HEK293 (cell line): ENCODE data around the gene PFDN5.

ENCODE experiments used
- CTCF ChIA-PET: fragments of 350-600 bp; formaldehyde crosslinking; extraction: SDS; loops from one replicate; lab custom pipeline; 2021; ENCODE audit warnings: antibody characterized with exemption; lab: Yijun Ruan, JAX
- POLR2A ChIA-PET: fragments of 300-600 bp; formaldehyde crosslinking; extraction: SDS; loops from one replicate; lab custom pipeline; 2020; ENCODE audit warnings: antibody characterized with exemption, inconsistent platforms; lab: Yijun Ruan, JAX
- H3K27ac ChIP-seq: fragments of 200-500 bp; sonication (Bioruptor generic); 2 replicates; pipeline ENCODE4 v1.5.1; 2014; ENCODE audit warnings: low read depth, low read length, control low read depth, inconsistent platforms; ENCODE audit errors: extremely low read depth
- H3K36me3 ChIP-seq, 2 experiments: fragments of 200-500 bp in 1 of 2; sonication (Bioruptor generic) in 1 of 2; 1 replicate in 1 of 2; 2 replicates in 1 of 2; pipeline ENCODE4 v1.5.1; 2014 to 2017; ENCODE audit warnings: inconsistent platforms in 2 of 2, low read length in 2 of 2; ENCODE audit not compliant: control insufficient read depth in 2 of 2, insufficient read depth in 1 of 2
- H3K4me1 ChIP-seq: fragments of 200-500 bp; sonication (Bioruptor generic); 2 replicates; pipeline ENCODE4 v1.5.1; 2014; ENCODE audit warnings: mild to moderate bottlenecking, low read length, inconsistent platforms; ENCODE audit not compliant: control insufficient read depth, insufficient read depth
- H3K4me3 ChIP-seq: 2 replicates; pipeline ENCODE4 v1.5.1; 2011; ENCODE audit warnings: low read depth, mild to moderate bottlenecking, control low read depth, low read length, moderate library complexity
- H3K9me3 ChIP-seq: fragments of 200-500 bp; sonication (Bioruptor generic); 2 replicates; pipeline ENCODE4 v1.5.1; 2014; ENCODE audit warnings: low read depth, low read length, inconsistent platforms; ENCODE audit not compliant: control insufficient read depth, insufficient read depth
- EGR2 ChIP-seq: fragments of 450-650 bp; formaldehyde crosslinking; IDR thresholded peaks from 2 replicates; pipeline ENCODE4 v1.5.1; 2016; ENCODE audit warnings: low read depth, missing biosample characterization, missing genetic modification characterization
- KLF8 ChIP-seq: fragments of 450-650 bp; formaldehyde crosslinking; IDR thresholded peaks from 2 replicates; pipeline ENCODE4 v1.5.1; 2016; ENCODE audit warnings: missing biosample characterization, missing genetic modification characterization
- SP2 ChIP-seq: fragments of 450-650 bp; formaldehyde crosslinking; IDR thresholded peaks from 2 replicates; pipeline ENCODE4 v1.5.1; 2016; ENCODE audit warnings: missing biosample characterization, missing genetic modification characterization
- ZFHX2 ChIP-seq: fragments of 450-650 bp; formaldehyde crosslinking; conservative IDR thresholded peaks from 2 replicates; pipeline ENCODE4 v1.5.1; 2016; ENCODE audit warnings: missing biosample characterization, missing genetic modification characterization
- ZNF138 ChIP-seq: fragments of 450-650 bp; formaldehyde crosslinking; IDR thresholded peaks from 2 replicates; pipeline ENCODE4 v1.5.1; 2016; ENCODE audit warnings: missing biosample characterization, missing genetic modification characterization, borderline replicate concordance
- ZNF600 ChIP-seq: fragments of 450-650 bp; formaldehyde crosslinking; IDR thresholded peaks from 2 replicates; pipeline ENCODE4 v1.5.1; 2016; ENCODE audit warnings: missing biosample characterization, missing genetic modification characterization
- ZNF830 ChIP-seq: fragments of 450-650 bp; IDR thresholded peaks from 2 replicates; pipeline ENCODE4 v1.5.0; 2018; ENCODE audit warnings: missing biosample characterization, missing genetic modification characterization, low read depth, mild to moderate bottlenecking, moderate library complexity
- ZNF837 ChIP-seq: fragments of 450-650 bp; formaldehyde crosslinking; IDR thresholded peaks from 2 replicates; pipeline ENCODE4 v1.5.1; 2016; ENCODE audit warnings: missing biosample characterization, missing genetic modification characterization
- ZSCAN30 ChIP-seq: fragments of 450-650 bp; IDR thresholded peaks from 2 replicates; pipeline ENCODE4 v1.5.1; 2018; ENCODE audit warnings: missing biosample characterization, mild to moderate bottlenecking, missing genetic modification characterization, moderate library complexity
- TF ChIP-seq, protein P1 (sequence below): fragments of 450-650 bp; formaldehyde crosslinking; IDR thresholded peaks from 2 replicates; pipeline ENCODE4 v1.5.1; 2017; ENCODE audit warnings: missing biosample characterization, missing genetic modification characterization
- TF ChIP-seq, protein P2 (sequence below): fragments of 450-650 bp; formaldehyde crosslinking; IDR thresholded peaks from 2 replicates; pipeline ENCODE4 v1.5.1; 2016; ENCODE audit warnings: missing biosample characterization, missing genetic modification characterization, borderline replicate concordance
- TF ChIP-seq, protein P3 (sequence below): fragments of 450-650 bp; formaldehyde crosslinking; IDR thresholded peaks from 2 replicates; pipeline ENCODE4 v1.5.1; 2017; ENCODE audit warnings: missing biosample characterization, missing genetic modification characterization

Gene PFDN5

DNA sequence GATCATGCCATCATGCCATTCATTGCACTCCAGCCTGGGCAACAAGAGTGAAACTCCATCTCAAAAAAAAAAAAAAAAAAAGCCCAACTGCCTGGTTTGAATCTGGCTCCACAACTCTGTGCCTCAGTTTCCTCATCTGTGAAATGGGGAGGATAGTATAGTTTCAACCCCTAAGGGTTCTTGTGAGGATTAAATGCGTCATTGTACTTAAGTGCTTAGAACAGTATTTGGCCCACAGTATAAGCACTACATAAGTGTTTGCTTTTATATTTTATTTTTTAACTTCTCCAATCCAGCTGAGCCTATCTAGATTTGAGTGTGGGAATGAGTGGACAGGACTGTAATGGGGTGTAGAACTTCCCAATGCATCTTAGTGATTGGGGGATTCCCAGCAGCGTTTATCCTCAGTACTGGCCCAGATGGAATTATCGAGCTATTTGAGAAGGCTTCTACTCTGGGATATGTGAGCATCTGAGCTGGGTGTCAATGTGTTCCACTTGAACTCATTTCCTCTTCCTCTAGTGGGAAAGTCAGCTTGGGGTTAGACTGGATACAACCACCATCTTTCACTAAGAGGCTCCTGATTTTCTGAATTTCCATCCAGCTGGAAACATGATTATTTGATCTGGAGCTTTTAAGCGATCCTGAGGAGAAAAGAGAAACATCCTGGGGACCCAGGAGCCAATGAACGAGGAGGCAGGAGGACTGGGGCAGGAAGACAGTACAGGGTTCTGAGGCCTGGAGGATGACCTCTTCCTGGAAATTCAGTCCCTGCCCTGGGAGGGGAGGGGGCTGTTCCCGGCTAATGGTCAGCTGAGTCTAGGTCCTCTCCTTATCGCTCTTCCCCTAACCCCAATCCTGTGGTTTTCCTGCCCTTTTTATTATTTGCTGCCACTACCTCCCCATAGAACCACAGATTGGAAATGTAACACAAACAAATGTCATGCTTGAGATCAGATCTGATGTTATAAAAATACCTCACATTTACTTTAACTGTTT lies 36.5 kb upstream of the PFDN5 start:
- H3K27ac ChIP-seq = no peak overlapping the region
- H3K36me3 ChIP-seq = peaks cover 0 to 12% of the 10 kb centered on the region in 2 experiments; a peak in 1 of 3 replicates
- no peak for TF ChIP-seq SP2
- no peak for TF ChIP-seq ZNF600
- no peak for TF ChIP-seq ZNF830
- TF ChIP-seq, protein P1, sequence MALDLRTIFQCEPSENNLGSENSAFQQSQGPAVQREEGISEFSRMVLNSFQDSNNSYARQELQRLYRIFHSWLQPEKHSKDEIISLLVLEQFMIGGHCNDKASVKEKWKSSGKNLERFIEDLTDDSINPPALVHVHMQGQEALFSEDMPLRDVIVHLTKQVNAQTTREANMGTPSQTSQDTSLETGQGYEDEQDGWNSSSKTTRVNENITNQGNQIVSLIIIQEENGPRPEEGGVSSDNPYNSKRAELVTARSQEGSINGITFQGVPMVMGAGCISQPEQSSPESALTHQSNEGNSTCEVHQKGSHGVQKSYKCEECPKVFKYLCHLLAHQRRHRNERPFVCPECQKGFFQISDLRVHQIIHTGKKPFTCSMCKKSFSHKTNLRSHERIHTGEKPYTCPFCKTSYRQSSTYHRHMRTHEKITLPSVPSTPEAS (tag by site-specific recombination) = no peak
- no peak for TF ChIP-seq KLF8 (tag by site-specific recombination)
- TF ChIP-seq, protein P2, sequence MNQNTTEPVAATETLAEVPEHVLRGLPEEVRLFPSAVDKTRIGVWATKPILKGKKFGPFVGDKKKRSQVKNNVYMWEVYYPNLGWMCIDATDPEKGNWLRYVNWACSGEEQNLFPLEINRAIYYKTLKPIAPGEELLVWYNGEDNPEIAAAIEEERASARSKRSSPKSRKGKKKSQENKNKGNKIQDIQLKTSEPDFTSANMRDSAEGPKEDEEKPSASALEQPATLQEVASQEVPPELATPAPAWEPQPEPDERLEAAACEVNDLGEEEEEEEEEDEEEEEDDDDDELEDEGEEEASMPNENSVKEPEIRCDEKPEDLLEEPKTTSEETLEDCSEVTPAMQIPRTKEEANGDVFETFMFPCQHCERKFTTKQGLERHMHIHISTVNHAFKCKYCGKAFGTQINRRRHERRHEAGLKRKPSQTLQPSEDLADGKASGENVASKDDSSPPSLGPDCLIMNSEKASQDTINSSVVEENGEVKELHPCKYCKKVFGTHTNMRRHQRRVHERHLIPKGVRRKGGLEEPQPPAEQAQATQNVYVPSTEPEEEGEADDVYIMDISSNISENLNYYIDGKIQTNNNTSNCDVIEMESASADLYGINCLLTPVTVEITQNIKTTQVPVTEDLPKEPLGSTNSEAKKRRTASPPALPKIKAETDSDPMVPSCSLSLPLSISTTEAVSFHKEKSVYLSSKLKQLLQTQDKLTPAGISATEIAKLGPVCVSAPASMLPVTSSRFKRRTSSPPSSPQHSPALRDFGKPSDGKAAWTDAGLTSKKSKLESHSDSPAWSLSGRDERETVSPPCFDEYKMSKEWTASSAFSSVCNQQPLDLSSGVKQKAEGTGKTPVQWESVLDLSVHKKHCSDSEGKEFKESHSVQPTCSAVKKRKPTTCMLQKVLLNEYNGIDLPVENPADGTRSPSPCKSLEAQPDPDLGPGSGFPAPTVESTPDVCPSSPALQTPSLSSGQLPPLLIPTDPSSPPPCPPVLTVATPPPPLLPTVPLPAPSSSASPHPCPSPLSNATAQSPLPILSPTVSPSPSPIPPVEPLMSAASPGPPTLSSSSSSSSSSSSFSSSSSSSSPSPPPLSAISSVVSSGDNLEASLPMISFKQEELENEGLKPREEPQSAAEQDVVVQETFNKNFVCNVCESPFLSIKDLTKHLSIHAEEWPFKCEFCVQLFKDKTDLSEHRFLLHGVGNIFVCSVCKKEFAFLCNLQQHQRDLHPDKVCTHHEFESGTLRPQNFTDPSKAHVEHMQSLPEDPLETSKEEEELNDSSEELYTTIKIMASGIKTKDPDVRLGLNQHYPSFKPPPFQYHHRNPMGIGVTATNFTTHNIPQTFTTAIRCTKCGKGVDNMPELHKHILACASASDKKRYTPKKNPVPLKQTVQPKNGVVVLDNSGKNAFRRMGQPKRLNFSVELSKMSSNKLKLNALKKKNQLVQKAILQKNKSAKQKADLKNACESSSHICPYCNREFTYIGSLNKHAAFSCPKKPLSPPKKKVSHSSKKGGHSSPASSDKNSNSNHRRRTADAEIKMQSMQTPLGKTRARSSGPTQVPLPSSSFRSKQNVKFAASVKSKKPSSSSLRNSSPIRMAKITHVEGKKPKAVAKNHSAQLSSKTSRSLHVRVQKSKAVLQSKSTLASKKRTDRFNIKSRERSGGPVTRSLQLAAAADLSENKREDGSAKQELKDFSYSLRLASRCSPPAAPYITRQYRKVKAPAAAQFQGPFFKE (tag by site-specific recombination) = no peak
- TF ChIP-seq, protein P3, sequence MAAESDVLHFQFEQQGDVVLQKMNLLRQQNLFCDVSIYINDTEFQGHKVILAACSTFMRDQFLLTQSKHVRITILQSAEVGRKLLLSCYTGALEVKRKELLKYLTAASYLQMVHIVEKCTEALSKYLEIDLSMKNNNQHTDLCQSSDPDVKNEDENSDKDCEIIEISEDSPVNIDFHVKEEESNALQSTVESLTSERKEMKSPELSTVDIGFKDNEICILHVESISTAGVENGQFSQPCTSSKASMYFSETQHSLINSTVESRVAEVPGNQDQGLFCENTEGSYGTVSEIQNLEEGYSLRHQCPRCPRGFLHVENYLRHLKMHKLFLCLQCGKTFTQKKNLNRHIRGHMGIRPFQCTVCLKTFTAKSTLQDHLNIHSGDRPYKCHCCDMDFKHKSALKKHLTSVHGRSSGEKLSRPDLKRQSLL (tag by site-specific recombination) = no peak
- no peak for TF ChIP-seq ZNF837 (tag by site-specific recombination)
- no peak for TF ChIP-seq ZNF138 (tag by site-specific recombination)
- ChIA-PET POLR2A (interaction anchor here (1.8 kb wide), 1 partner anchor 10 kb away, joined by 5 read pairs; no protein-coding TSS in a partner anchor), CTCF (interaction anchor here (0.5 to 0.9 kb wide), 6 partner anchors 14 to 99 kb away, joined by 3 to 4 read pairs (median 3); no protein-coding TSS in a partner anchor)
- no peaks in the 10 kb centered on the region for H3K9me3 ChIP-seq
- H3K4me3 ChIP-seq = no peak overlapping the region
- no peaks in the 10 kb centered on the region for H3K4me1 ChIP-seq

DNA sequence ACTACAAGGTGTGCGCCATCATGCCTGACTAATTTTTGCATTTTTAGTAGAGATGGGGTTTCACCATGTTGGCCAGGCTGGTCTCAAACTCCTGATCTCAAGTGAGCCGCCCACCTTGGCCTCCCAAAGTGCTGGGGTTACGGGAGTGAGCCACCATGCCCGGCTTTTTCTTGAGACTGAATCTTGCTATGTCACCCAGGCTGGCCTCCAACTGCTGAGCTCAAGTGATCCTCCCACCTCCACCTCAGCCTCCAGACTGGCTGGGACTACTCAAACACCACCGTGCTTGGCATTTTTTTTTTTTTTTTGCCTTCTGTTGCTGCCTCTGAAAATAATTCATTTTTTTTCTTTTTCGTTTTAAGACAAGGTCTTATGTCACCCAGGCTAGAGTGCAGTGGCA lies 35.5 kb upstream of the PFDN5 start:
- peaks cover 0 to 5% of the 10 kb centered on the region in 2 experiments; a peak in 1 of 3 replicates for H3K36me3 ChIP-seq
- H3K4me1 ChIP-seq = no peaks in the 10 kb centered on the region
- TF ChIP-seq ZSCAN30 (no peak), EGR2 (tag by site-specific recombination) (peak; percentile 59), ZFHX2 (tag by site-specific recombination) (peak; percentile 28; the same call in 1 of the 2 replicates)
- TF ChIP-seq, all 188 proteins: peak for 2
- no peak overlapping the region for H3K27ac ChIP-seq
- ChIA-PET CTCF (interaction anchor here (0.7 kb wide), 1 partner anchor 46 kb away, joined by 4 read pairs; no protein-coding TSS in a partner anchor), POLR2A (interaction anchor here (0.6 to 1.8 kb wide), 5 partner anchors 9 to 132 kb away, joined by 4 to 5 read pairs (median 4); no protein-coding TSS in a partner anchor)
- H3K9me3 ChIP-seq = no peaks in the 10 kb centered on the region
- H3K4me3 ChIP-seq = no peak overlapping the region
